Measurements from ENCODE around the gene EGFR.

The EGFR gene

GRCh38 chr7:55081068-55081467, 62.3 kb downstream of the EGFR start:
- H3K4me3 ChIP-seq (IDR thresholded peaks at IDR 0.05; ENCODE audit: insufficient read depth, low read depth, low read length): no peak overlapping the region

GRCh38 chr7:55081472-55082227, 62.8 kb downstream of the EGFR start:
- Histone ChIP-seq H2AFZ (ENCODE audit: low read depth) (no peak overlapping the region), H3K9ac (no peak overlapping the region), H3K27ac (no peak overlapping the region), H3K4me1 (ENCODE audit: low read depth, poor library complexity, severe bottlenecking) (no peaks in the 10 kb centered on the region), H3K79me2 (ENCODE audit: insufficient read depth, low read depth) (no peaks in the 10 kb centered on the region), H4K20me1 (ENCODE audit: insufficient read depth) (no peaks in the 10 kb centered on the region), H3K36me3 (ENCODE audit: insufficient read depth) (no peaks in the 10 kb centered on the region), H3K4me2 (no peak overlapping the region), H3K27me3 (ENCODE audit: insufficient read depth, low read depth) (no peaks in the 10 kb centered on the region), H3K4me3 (IDR thresholded peaks at IDR 0.05; ENCODE audit: insufficient read depth, low read depth, low read length) (no peak overlapping the region)
- no peak for TF ChIP-seq CTCF (conservative IDR thresholded peaks at IDR 0.05; ENCODE audit: low read depth, low read length)

More at GRCh38 chr7:55081068-55081467, 62.3 kb downstream of the EGFR start:
- no peaks in the 10 kb centered on the region for H3K4me1 ChIP-seq (ENCODE audit: low read depth, poor library complexity, severe bottlenecking)
- H4K20me1 ChIP-seq (ENCODE audit: insufficient read depth): no peaks in the 10 kb centered on the region
- H3K9ac ChIP-seq: no peak overlapping the region
- no peak overlapping the region for H3K4me2 ChIP-seq
- H3K79me2 ChIP-seq (ENCODE audit: insufficient read depth, low read depth): no peaks in the 10 kb centered on the region
- H3K27me3 ChIP-seq (ENCODE audit: insufficient read depth, low read depth): no peaks in the 10 kb centered on the region
- no peaks in the 10 kb centered on the region for H3K36me3 ChIP-seq (ENCODE audit: insufficient read depth)
- H3K27ac ChIP-seq: no peak overlapping the region
- H2AFZ ChIP-seq (ENCODE audit: low read depth): no peak overlapping the region
- no peak for TF ChIP-seq CTCF (conservative IDR thresholded peaks at IDR 0.05; ENCODE audit: low read depth, low read length)

GRCh38 chr7:55082228-55082603, 63.4 kb downstream of the EGFR start:
- Histone ChIP-seq H3K9ac (no peak overlapping the region), H3K4me1 (ENCODE audit: low read depth, poor library complexity, severe bottlenecking) (no peaks in the 10 kb centered on the region), H4K20me1 (ENCODE audit: insufficient read depth) (no peaks in the 10 kb centered on the region), H3K27me3 (ENCODE audit: insufficient read depth, low read depth) (no peaks in the 10 kb centered on the region), H3K4me3 (IDR thresholded peaks at IDR 0.05; ENCODE audit: insufficient read depth, low read depth, low read length) (no peak overlapping the region), H3K27ac (no peak overlapping the region), H3K4me2 (no peak overlapping the region), H3K36me3 (ENCODE audit: insufficient read depth) (no peaks in the 10 kb centered on the region), H2AFZ (ENCODE audit: low read depth) (no peak overlapping the region), H3K79me2 (ENCODE audit: insufficient read depth, low read depth) (no peaks in the 10 kb centered on the region)
- no peak for TF ChIP-seq CTCF (conservative IDR thresholded peaks at IDR 0.05; ENCODE audit: low read depth, low read length)

GRCh38 chr7:55083206-55083605, 64.4 kb downstream of the EGFR start:
- H3K27me3 ChIP-seq (ENCODE audit: insufficient read depth, low read depth): no peaks in the 10 kb centered on the region
- no peak overlapping the region for H2AFZ ChIP-seq (ENCODE audit: low read depth)
- no peak overlapping the region for H3K4me3 ChIP-seq (IDR thresholded peaks at IDR 0.05; ENCODE audit: insufficient read depth, low read depth, low read length)
- no peaks in the 10 kb centered on the region for H4K20me1 ChIP-seq (ENCODE audit: insufficient read depth)
- no peaks in the 10 kb centered on the region for H3K36me3 ChIP-seq (ENCODE audit: insufficient read depth)
- no peak for TF ChIP-seq CTCF (conservative IDR thresholded peaks at IDR 0.05; ENCODE audit: low read depth, low read length)
- H3K4me1 ChIP-seq (ENCODE audit: low read depth, poor library complexity, severe bottlenecking): no peaks in the 10 kb centered on the region
- H3K79me2 ChIP-seq (ENCODE audit: insufficient read depth, low read depth): no peaks in the 10 kb centered on the region
- no peak overlapping the region for H3K4me2 ChIP-seq
- H3K27ac ChIP-seq: no peak overlapping the region
- no peak overlapping the region for H3K9ac ChIP-seq

All from KMS-11 (cell line).